HepG2 (cell line): ENCODE measurements around the gene SCN8A. TPM values are rescaled to one million over a fixed set of nuclear protein-coding genes. Genes with fewer than 3 reads are reported as not detected.

ENCODE experiments used
- ATAC-seq: fragments of 200-7000 bp; cut with Tn5 transposase; 3 replicates; pipeline ENCODE4 v1.9.1; 2020; ENCODE audit warnings: mild to moderate bottlenecking, moderate library complexity
- BruUV-seq: library from RNA; stranded (reverse); fragments of 400-500 nt; replicated peaks from 2 replicates; lab custom pipeline; 2021; lab: Mats Ljungman, UMichigan
- CTCF ChIA-PET: fragments of 300-600 bp; formaldehyde crosslinking; extraction: SDS; loops from one replicate; lab custom pipeline; 2021; ENCODE audit warnings: low total read pairs, inconsistent platforms, low intra/inter-chr PET ratio; lab: Yijun Ruan, JAX
- POLR2A ChIA-PET: fragments of 350-600 bp; sonication (Branson Sonifier 250); formaldehyde crosslinking; loops from one replicate; lab custom pipeline; 2020; ENCODE audit warnings: antibody characterized with exemption, inconsistent platforms; lab: Yijun Ruan, JAX
- DNase-seq: peaks from one replicate; pipeline ENCODE4 v3.0.0-alpha.2; 2015; ENCODE audit warnings: low spot score
- FAIRE-seq: peaks from 3 replicates; lab custom pipeline; 2011; peaks lifted over from hg19 to GRCh38; lab: Jason Lieb, UNC
- H2AFZ ChIP-seq: one replicate; pipeline ENCODE4 v1.6.1; 2011; ENCODE audit warnings: low read length, inconsistent platforms
- H3K27ac ChIP-seq: fragments of 300-600 bp; 3 replicates; pipeline ENCODE4 v1.8.0; 2011; ENCODE audit warnings: mixed run types, mild to moderate bottlenecking, mixed read lengths, low read length, inconsistent platforms; ENCODE audit not compliant: insufficient read depth; ENCODE audit errors: extremely low read length
- H3K27me3 ChIP-seq, 2 experiments: fragments of 200-600 bp in 1 of 2; 2 replicates in 1 of 2; 3 replicates in 1 of 2; pipeline versions ENCODE4 v1.6.0 to v1.8.0; 2011; ENCODE audit warnings: low read length in 2 of 2, mild to moderate bottlenecking in 2 of 2, moderate library complexity in 2 of 2, inconsistent platforms in 1 of 2; ENCODE audit not compliant: insufficient read depth in 2 of 2, control insufficient read depth in 1 of 2
- H3K36me3 ChIP-seq, 2 experiments: fragments of 200-600 bp in 1 of 2; replicated peaks in 1 of 2; 2 replicates in 1 of 2; 3 replicates in 1 of 2; pipeline versions ENCODE4 v1.5.1 to v1.8.0; 2011; ENCODE audit warnings: low read length in 2 of 2, inconsistent platforms in 1 of 2; ENCODE audit not compliant: insufficient read depth in 2 of 2, control insufficient read depth in 1 of 2
- H3K4me1 ChIP-seq: 2 replicates; pipeline ENCODE4 v1.5.1; 2012; ENCODE audit warnings: low read length, inconsistent platforms; ENCODE audit not compliant: insufficient read depth
- H3K4me2 ChIP-seq: 2 replicates; pipeline ENCODE4 v1.6.0; 2011; ENCODE audit warnings: low read depth, low read length, inconsistent platforms
- H3K4me3 ChIP-seq, 3 experiments: fragments of 200-600 bp in 1 of 3; sonication (generic), shearing (Covaris generic) in 1 of 3; replicated peaks in 1 of 3; 2 replicates each; pipeline ENCODE4 v1.5.1; 2011 to 2016; ENCODE audit warnings: low read length in 3 of 3, inconsistent platforms in 2 of 3, low read depth in 2 of 3, mild to moderate bottlenecking in 2 of 3, control low read depth in 1 of 3, mixed read lengths in 1 of 3; ENCODE audit not compliant: insufficient read depth in 1 of 3
- H3K79me2 ChIP-seq: one replicate; pipeline ENCODE4 v1.6.1; 2011; ENCODE audit warnings: low read length, inconsistent platforms; ENCODE audit not compliant: insufficient read depth
- H3K9ac ChIP-seq: 2 replicates; pipeline ENCODE4 v1.6.0; 2011; ENCODE audit warnings: mild to moderate bottlenecking, low read depth, low read length, inconsistent platforms; ENCODE audit not compliant: insufficient read depth
- H3K9me3 ChIP-seq: 2 replicates; pipeline ENCODE4 v1.5.1; 2012; ENCODE audit warnings: mild to moderate bottlenecking, low read length
- H4K20me1 ChIP-seq: 2 replicates; pipeline ENCODE4 v1.6.0; 2011; ENCODE audit warnings: inconsistent platforms, mild to moderate bottlenecking, low read length, moderate library complexity; ENCODE audit not compliant: insufficient read depth
- HCFC1 ChIP-seq: fragments of 150-350 bp; IDR thresholded peaks from 2 replicates; pipeline ENCODE4 v1.6.1; 2014; ENCODE audit warnings: low read depth, low read length
- RBAK ChIP-seq: sonication (generic); formaldehyde crosslinking; IDR thresholded peaks from 2 replicates; pipeline ENCODE4 v1.5.1; 2020; ENCODE audit warnings: mild to moderate bottlenecking, missing genetic modification reagents
- RELA ChIP-seq: sonication (generic); formaldehyde crosslinking; IDR thresholded peaks from 2 replicates; pipeline ENCODE4 v1.4.0; 2020; ENCODE audit warnings: missing genetic modification reagents
- SMARCC2 ChIP-seq: fragments of 450-650 bp; IDR thresholded peaks from 2 replicates; pipeline ENCODE4 v1.6.1; 2017; ENCODE audit warnings: antibody characterized with exemption, mild to moderate bottlenecking
- TIGD3 ChIP-seq: sonication (generic); formaldehyde crosslinking; IDR thresholded peaks from 2 replicates; pipeline ENCODE4 v1.5.1; 2020; ENCODE audit warnings: mild to moderate bottlenecking, missing genetic modification reagents, borderline replicate concordance
- TMF1 ChIP-seq: sonication (generic); formaldehyde crosslinking; IDR thresholded peaks from 2 replicates; pipeline ENCODE4 v1.8.1; 2022; ENCODE audit warnings: low read depth, missing genetic modification reagents
- U2AF2 ChIP-seq: fragments of 200-400 bp; formaldehyde crosslinking; IDR thresholded peaks from 2 replicates; pipeline ENCODE4 v1.6.1; 2017; ENCODE audit warnings: low read depth, mild to moderate bottlenecking, low read length
- ZNF207 ChIP-seq: fragments of 450-650 bp; IDR thresholded peaks from 2 replicates; pipeline ENCODE4 v1.6.1; 2016; ENCODE audit warnings: antibody characterized with exemption, borderline replicate concordance
- ZNF251 ChIP-seq: sonication (generic); formaldehyde crosslinking; IDR thresholded peaks from 2 replicates; pipeline ENCODE4 v1.9.0; 2021; ENCODE audit warnings: mild to moderate bottlenecking, missing genetic modification reagents
- ZNF335 ChIP-seq: sonication (generic); formaldehyde crosslinking; IDR thresholded peaks from 2 replicates; pipeline ENCODE4 v1.4.0; 2020; ENCODE audit warnings: missing genetic modification reagents
- ZNF605 ChIP-seq: sonication (generic); formaldehyde crosslinking; IDR thresholded peaks from 2 replicates; pipeline ENCODE4 v1.8.0; 2022; ENCODE audit warnings: mild to moderate bottlenecking, missing genetic modification reagents
- ZNF766 ChIP-seq: sonication (generic); formaldehyde crosslinking; IDR thresholded peaks from 2 replicates; pipeline ENCODE4 v1.5.0; 2020; ENCODE audit warnings: missing genetic modification reagents, borderline replicate concordance
- ZNF772 ChIP-seq: sonication (generic); formaldehyde crosslinking; IDR thresholded peaks from 2 replicates; pipeline ENCODE4 v1.5.0; 2020; ENCODE audit warnings: mild to moderate bottlenecking, missing genetic modification reagents
- WGBS: methylation state at CpG from one replicate; pipeline ENCODE4 v1.1.6; 2017; ENCODE audit warnings: low lambda C conversion rate; 5-methylcytosine and 5-hydroxymethylcytosine counted together
- in situ Hi-C: cut with HindIII; loops from 2 replicates; pipeline ENCODE4 v1.10.0; 2017; ENCODE audit warnings: low pct_unique_long_range_greater_than_20kb; ENCODE audit not compliant: extremely low pct_ligation_motif_present
- intact Hi-C: fragments of 100-400 bp; cut with micrococcal nuclease; formaldehyde crosslinking; loops from one replicate; pipeline ENCODE4 v1.10.0; 2022; ENCODE audit not compliant: unreplicated experiment
- polyA plus RNA-seq, 8 experiments: library from polyadenylated mRNA; depleted of rRNA in 3 of 8; stranded (reverse) in 7 of 8; unstranded in 1 of 8; fragments of >200 nt; fragmentation: Illumina TruSeq in 4 of 8; extraction: Trizol in 4 of 8; gene quantifications; 2 replicates each; pipeline versions ENCODE4 v1.2.1 to v1.2.3, GENCODE V29; 2011 to 2016; ENCODE audit warnings: low read depth in 4 of 8, missing spikeins in 1 of 8, mixed read lengths in 1 of 8; ENCODE audit not compliant: insufficient read depth in 1 of 8
- total RNA-seq, 5 experiments: library from RNA; depleted of rRNA; stranded (reverse); fragments of >200 nt; fragmentation: Illumina TruSeq; extraction: Trizol; gene quantifications; 2 replicates each; pipeline ENCODE4 v1.2.3, GENCODE V29; 2016; ENCODE audit warnings: low read depth in 1 of 5
- TF ChIP-seq, protein P1 (sequence below): sonication (generic); formaldehyde crosslinking; IDR thresholded peaks from 2 replicates; pipeline ENCODE4 v1.8.1; 2022; ENCODE audit warnings: low read depth, mild to moderate bottlenecking, missing genetic modification reagents
- TF ChIP-seq, protein P2 (sequence below): sonication (generic); formaldehyde crosslinking; IDR thresholded peaks from 2 replicates; pipeline ENCODE4 v1.8.1; 2022; ENCODE audit warnings: mild to moderate bottlenecking, missing genetic modification reagents
- TF ChIP-seq, protein P3 (sequence below): sonication (generic); formaldehyde crosslinking; IDR thresholded peaks from 2 replicates; pipeline ENCODE4 v1.4.0; 2020; ENCODE audit warnings: missing genetic modification reagents, low read depth, mild to moderate bottlenecking, borderline replicate concordance

SCN8A gene
- total and polyA plus RNA-seq, 2 of the 13 experiments (the other 11 are each of a cell fraction or from before 2014, with no cell fraction given), result 0.57 to 1.4 TPM

DNA sequence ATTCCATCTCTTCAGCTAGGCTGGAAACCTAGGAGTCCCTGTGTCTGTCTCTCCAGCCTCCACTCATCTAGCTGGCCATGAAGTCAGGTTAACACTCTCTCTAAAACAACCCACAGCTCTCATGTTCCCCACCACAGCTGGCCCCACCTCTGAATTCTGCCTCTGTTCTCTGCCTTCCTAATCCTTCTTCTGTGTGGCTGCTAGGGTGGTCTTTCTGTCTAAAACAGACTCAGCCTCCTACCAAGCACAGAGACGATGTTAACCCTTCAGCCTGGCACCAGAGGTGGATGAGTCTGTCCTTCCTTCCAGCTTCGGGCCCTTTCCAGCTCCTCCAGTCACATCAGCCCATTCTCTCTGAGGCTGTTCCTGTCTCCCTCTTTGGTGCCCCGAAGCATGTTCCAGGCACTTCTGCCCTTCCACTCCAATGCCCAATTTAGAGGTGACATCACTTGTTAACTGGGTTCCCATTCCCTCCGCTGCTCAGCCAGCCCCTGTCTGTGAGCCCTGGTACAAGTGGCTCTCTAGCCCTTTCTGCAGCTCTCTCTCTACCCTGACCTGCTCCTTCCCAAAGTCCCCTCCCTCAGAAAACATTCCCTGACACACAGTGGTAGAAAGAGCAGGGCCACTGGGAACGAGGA is 248.4 kb downstream of the SCN8A start:
- TF ChIP-seq, protein P1, sequence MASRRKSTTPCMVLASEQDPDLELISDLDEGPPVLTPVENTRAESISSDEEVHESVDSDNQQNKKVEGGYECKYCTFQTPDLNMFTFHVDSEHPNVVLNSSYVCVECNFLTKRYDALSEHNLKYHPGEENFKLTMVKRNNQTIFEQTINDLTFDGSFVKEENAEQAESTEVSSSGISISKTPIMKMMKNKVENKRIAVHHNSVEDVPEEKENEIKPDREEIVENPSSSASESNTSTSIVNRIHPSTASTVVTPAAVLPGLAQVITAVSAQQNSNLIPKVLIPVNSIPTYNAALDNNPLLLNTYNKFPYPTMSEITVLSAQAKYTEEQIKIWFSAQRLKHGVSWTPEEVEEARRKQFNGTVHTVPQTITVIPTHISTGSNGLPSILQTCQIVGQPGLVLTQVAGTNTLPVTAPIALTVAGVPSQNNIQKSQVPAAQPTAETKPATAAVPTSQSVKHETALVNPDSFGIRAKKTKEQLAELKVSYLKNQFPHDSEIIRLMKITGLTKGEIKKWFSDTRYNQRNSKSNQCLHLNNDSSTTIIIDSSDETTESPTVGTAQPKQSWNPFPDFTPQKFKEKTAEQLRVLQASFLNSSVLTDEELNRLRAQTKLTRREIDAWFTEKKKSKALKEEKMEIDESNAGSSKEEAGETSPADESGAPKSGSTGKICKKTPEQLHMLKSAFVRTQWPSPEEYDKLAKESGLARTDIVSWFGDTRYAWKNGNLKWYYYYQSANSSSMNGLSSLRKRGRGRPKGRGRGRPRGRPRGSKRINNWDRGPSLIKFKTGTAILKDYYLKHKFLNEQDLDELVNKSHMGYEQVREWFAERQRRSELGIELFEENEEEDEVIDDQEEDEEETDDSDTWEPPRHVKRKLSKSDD (CRISPR knock-in tag), result no peak
- TF ChIP-seq U2AF2 (no peak), RELA (no peak), TIGD3 (no peak), HCFC1 (no peak), ZNF605 (no peak), RBAK (CRISPR knock-in tag) (no peak), TMF1 (CRISPR knock-in tag) (no peak), ZNF207 (no peak), ZNF772 (no peak), ZNF335 (CRISPR knock-in tag) (no peak), SMARCC2 (no peak), ZNF251 (CRISPR knock-in tag) (no peak), ZNF766 (CRISPR knock-in tag) (no peak)
- TF ChIP-seq, protein P2, sequence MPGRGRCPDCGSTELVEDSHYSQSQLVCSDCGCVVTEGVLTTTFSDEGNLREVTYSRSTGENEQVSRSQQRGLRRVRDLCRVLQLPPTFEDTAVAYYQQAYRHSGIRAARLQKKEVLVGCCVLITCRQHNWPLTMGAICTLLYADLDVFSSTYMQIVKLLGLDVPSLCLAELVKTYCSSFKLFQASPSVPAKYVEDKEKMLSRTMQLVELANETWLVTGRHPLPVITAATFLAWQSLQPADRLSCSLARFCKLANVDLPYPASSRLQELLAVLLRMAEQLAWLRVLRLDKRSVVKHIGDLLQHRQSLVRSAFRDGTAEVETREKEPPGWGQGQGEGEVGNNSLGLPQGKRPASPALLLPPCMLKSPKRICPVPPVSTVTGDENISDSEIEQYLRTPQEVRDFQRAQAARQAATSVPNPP (CRISPR knock-in tag), result no peak
- TF ChIP-seq, protein P3, sequence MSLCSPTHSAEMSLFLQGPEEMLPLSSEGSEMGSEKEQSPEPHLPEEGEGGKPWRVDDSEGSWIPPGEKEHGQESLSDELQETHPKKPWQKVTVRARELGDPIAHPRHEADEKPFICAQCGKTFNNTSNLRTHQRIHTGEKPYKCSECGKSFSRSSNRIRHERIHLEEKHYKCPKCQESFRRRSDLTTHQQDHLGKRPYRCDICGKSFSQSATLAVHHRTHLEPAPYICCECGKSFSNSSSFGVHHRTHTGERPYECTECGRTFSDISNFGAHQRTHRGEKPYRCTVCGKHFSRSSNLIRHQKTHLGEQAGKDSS (CRISPR knock-in tag), result no peak
- no peak overlapping the region for H3K9ac ChIP-seq
- no peaks in the 10 kb centered on the region for H3K36me3 ChIP-seq
- intact Hi-C loops, result no loop called here
- no peak overlapping the region for H3K4me2 ChIP-seq
- no peaks in the 10 kb centered on the region for H4K20me1 ChIP-seq
- no peak overlapping the region for H2AFZ ChIP-seq
- H3K9me3 ChIP-seq, result no peaks in the 10 kb centered on the region
- peaks cover 3% of the 10 kb centered on the region for H3K4me1 ChIP-seq
- BruUV-seq, result no TSS peak
- CTCF ChIA-PET, result no interaction called here
- POLR2A ChIA-PET, result interaction anchor here (1.3 kb wide), 1 partner anchor 25 kb away, joined by 4 read pairs; a partner anchor contains a TSS
- no peak for FAIRE-seq
- no peak overlapping the region for H3K27ac ChIP-seq
- H3K27me3 ChIP-seq, result no peaks in the 10 kb centered on the region
- no peak overlapping the region for H3K4me3 ChIP-seq
- H3K79me2 ChIP-seq, result no peaks in the 10 kb centered on the region
- WGBS, result 56% methylated on average over 5 of the region's 5 CpGs
- no peak for ATAC-seq
- no peak for DNase-seq
- in situ Hi-C loops, result no loop called here
